Measurements from ENCODE around the gene DGCR6L.
"Not testable (repeated sequence)": the region's sequence is repeated elsewhere in the genome, so short reads cannot be mapped to it uniquely, and the experiment has no call there.

GRCh38 chr22:20266667-20267440 lies 53.0 kb downstream of the DGCR6L start:
- TF ChIP-seq CTCF (conservative IDR thresholded peaks at IDR 0.05; ENCODE audit: low read depth, low read length); RCOR1 (IDR thresholded peaks at IDR 0.05; ENCODE audit: insufficient replicate concordance, low read length); POLR2A (IDR thresholded peaks at IDR 0.05; ENCODE audit: low read depth, low read length); MXI1 (IDR thresholded peaks at IDR 0.05; ENCODE audit: borderline replicate concordance, low read depth, low read length); CHD1 (IDR thresholded peaks at IDR 0.05; ENCODE audit: low read depth, low read length); BHLHE40 (IDR thresholded peaks at IDR 0.05; ENCODE audit: low read depth, low read length); RAD21 (IDR thresholded peaks at IDR 0.05; ENCODE audit: low read length); NFE2L2 (IDR thresholded peaks at IDR 0.05; ENCODE audit: low read depth, low read length): not testable (repeated sequence)
- TF ChIP-seq, protein P1, sequence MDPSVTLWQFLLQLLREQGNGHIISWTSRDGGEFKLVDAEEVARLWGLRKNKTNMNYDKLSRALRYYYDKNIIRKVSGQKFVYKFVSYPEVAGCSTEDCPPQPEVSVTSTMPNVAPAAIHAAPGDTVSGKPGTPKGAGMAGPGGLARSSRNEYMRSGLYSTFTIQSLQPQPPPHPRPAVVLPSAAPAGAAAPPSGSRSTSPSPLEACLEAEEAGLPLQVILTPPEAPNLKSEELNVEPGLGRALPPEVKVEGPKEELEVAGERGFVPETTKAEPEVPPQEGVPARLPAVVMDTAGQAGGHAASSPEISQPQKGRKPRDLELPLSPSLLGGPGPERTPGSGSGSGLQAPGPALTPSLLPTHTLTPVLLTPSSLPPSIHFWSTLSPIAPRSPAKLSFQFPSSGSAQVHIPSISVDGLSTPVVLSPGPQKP (IDR thresholded peaks at IDR 0.05; ENCODE audit: borderline replicate concordance, low read depth, low read length) = not testable (repeated sequence)
- peak; percentile 23; the same call in 1 of the 2 replicates for TF ChIP-seq CEBPB (IDR thresholded peaks at IDR 0.05; ENCODE audit: low read depth, low read length)
